WERI-Rb-1 (cell line): Measurements from ENCODE around the gene CYP4F12.

ENCODE experiments used
- DNase-seq: peaks from one replicate; pipeline ENCODE4 v3.0.0-alpha.2; 2020
- H3K27ac ChIP-seq: fragments of 250-450 bp; sonication (Bioruptor Pico); 2 replicates; pipeline ENCODE4 v1.5.1; 2020; ENCODE audit warnings: mild to moderate bottlenecking, moderate library complexity
- H3K27me3 ChIP-seq: fragments of 250-450 bp; sonication (Bioruptor Pico); 2 replicates; pipeline ENCODE4 v1.5.1; 2021; ENCODE audit warnings: mild to moderate bottlenecking, low read depth, moderate library complexity; ENCODE audit not compliant: insufficient read depth, severe bottlenecking
- H3K36me3 ChIP-seq: fragments of 250-450 bp; sonication (Bioruptor Pico); 2 replicates; pipeline ENCODE4 v1.5.1; 2020; ENCODE audit warnings: mild to moderate bottlenecking, moderate library complexity
- H3K4me3 ChIP-seq: 2 replicates; pipeline ENCODE4 v1.5.1; 2011; ENCODE audit warnings: low read depth, mild to moderate bottlenecking, control low read depth, low read length
- H3K9me3 ChIP-seq: fragments of 250-450 bp; sonication (Bioruptor Pico); 2 replicates; pipeline ENCODE4 v1.5.1; 2021; ENCODE audit warnings: mild to moderate bottlenecking, moderate library complexity; ENCODE audit not compliant: severe bottlenecking
- TF ChIP-seq, protein P1 (sequence below): IDR thresholded peaks from 2 replicates; pipeline ENCODE4 v1.5.1; 2011; ENCODE audit warnings: low read depth, mild to moderate bottlenecking, control low read depth, inconsistent platforms, low read length

CYP4F12 gene

DNA sequence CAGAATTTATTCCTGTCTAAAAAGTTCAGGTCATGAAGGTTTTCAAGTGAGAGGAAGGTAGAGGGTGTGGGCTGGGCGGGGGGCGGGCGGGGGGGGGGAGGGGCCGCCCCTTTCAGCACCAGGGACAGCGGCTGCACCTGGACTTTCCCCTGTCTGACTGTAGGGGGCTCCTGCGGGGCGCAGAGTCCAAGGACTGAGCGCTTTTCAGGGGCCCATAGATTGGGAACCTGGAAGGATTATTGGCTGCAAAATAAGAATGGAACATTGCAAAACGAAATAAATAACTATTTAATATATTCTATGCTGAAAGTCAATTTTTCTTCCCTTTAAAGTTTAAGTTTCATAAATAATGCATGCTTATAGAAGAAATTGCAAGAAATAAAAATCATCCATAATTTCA is 41.1 kb upstream of the CYP4F12 start:
- TF ChIP-seq, protein P1, sequence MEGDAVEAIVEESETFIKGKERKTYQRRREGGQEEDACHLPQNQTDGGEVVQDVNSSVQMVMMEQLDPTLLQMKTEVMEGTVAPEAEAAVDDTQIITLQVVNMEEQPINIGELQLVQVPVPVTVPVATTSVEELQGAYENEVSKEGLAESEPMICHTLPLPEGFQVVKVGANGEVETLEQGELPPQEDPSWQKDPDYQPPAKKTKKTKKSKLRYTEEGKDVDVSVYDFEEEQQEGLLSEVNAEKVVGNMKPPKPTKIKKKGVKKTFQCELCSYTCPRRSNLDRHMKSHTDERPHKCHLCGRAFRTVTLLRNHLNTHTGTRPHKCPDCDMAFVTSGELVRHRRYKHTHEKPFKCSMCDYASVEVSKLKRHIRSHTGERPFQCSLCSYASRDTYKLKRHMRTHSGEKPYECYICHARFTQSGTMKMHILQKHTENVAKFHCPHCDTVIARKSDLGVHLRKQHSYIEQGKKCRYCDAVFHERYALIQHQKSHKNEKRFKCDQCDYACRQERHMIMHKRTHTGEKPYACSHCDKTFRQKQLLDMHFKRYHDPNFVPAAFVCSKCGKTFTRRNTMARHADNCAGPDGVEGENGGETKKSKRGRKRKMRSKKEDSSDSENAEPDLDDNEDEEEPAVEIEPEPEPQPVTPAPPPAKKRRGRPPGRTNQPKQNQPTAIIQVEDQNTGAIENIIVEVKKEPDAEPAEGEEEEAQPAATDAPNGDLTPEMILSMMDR, result peak; percentile 50
- Histone ChIP-seq H3K27me3 (peaks cover 67% of the 10 kb centered on the region), H3K4me3 (no peak overlapping the region), H3K9me3 (no peaks in the 10 kb centered on the region), H3K27ac (no peak overlapping the region), H3K36me3 (no peaks in the 10 kb centered on the region)
- peak; percentile 35 for DNase-seq

DNA sequence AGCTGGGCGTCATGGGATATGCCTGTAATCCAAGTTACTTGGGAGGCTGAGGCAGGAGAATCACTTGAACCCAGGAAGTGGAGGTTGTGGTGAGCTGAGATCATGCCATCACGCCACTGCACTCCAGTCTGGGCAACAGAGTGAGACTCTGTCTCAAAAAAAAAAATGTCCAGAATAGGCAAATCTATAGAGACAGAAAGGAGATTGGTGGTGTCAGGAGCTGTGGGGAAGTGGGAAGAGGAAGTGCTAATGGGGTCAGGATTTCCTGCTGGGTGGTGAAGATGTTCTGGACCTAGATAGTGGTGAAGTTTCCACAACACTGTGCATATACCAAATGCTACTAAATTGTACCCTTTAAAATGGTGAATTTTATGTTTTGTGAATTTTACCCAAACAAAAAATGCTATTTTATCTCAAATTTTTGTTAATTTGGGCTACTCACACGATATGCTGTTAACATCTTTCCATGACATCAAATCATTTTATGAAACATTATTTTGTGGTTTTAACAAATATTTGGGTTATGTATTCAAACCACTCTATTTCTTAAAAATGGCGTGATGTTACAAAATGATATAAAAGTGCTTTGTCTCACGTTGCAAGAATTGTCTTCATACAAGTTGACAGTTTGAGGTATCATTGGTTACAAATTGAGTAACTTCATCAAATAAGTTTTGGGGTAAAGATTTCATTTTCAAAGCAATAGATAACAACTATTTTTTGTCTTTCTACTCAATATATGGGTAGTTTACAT is 39.6 kb upstream of the CYP4F12 start:
- TF ChIP-seq, protein P1, result no peak
- Histone ChIP-seq H3K36me3 (no peaks in the 10 kb centered on the region), H3K4me3 (no peak overlapping the region), H3K27ac (no peak overlapping the region), H3K9me3 (no peaks in the 10 kb centered on the region), H3K27me3 (peaks cover 62% of the 10 kb centered on the region)
- DNase-seq, result no peak

GRCh38 chr19:15634105-15634504 is 38.8 kb upstream of the CYP4F12 start:
- no peaks in the 10 kb centered on the region for H3K9me3 ChIP-seq
- no peak for DNase-seq
- H3K27ac ChIP-seq, result no peak overlapping the region

DNA sequence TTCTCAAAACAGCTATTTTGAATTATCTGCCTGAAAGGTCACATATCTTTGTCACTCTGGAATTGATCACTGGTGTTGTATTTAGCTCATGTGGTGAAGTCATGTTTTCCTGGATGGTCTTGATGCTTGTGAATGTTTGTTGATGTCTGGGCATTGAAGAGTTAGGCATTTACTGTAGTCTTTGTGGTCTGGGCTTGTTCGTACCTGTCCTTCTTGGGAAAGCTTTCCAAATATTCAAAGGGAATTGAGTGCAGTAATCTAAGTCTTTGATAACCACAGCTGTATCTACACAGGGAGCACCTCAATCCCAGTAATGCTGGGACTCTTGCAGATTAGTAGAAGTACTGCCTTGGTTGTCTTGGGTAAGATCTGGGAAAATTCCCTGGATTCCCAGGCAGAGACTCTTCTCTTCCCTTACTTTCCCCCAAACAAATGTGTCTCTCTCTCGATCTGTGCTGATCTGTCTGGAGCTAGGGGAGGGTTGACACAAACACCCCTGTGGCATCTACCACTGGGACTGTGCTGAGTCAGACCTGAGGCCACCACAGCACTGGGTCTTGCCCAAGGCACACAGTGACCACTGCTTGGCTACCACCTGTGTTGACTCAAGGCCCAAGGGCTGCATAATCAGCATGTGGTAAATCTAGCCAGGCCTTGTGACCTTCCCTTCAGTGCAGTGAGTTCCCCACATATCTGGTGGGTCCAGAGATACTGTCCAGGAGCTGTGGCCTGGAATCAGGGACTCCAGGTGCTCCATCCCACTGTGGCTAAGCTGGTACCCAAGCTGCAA is 37.7 kb upstream of the CYP4F12 start:
- no peak overlapping the region for H3K27ac ChIP-seq
- DNase-seq, result no peak
- peaks cover 66% of the 10 kb centered on the region for H3K27me3 ChIP-seq
- TF ChIP-seq, protein P1, result no peak
- H3K4me3 ChIP-seq, result no peak overlapping the region
- no peaks in the 10 kb centered on the region for H3K36me3 ChIP-seq
- H3K9me3 ChIP-seq, result no peaks in the 10 kb centered on the region

More at GRCh38 chr19:15634105-15634504, 38.8 kb upstream of the CYP4F12 start:
- Histone ChIP-seq H3K27me3 (peaks cover 61% of the 10 kb centered on the region), H3K36me3 (no peaks in the 10 kb centered on the region), H3K4me3 (no peak overlapping the region)
- TF ChIP-seq, protein P1, result no peak

GRCh38 chr19:15636026-15636425 is 36.9 kb upstream of the CYP4F12 start:
- Histone ChIP-seq H3K9me3 (no peaks in the 10 kb centered on the region), H3K4me3 (no peak overlapping the region), H3K27me3 (peaks cover 70% of the 10 kb centered on the region), H3K36me3 (no peaks in the 10 kb centered on the region), H3K27ac (no peak overlapping the region)
- TF ChIP-seq, protein P1, result no peak
- no peak for DNase-seq
